ENCODE results near the gene IL1R2. TPM values are rescaled to one million over a fixed set of nuclear protein-coding genes. Genes with fewer than 3 reads are reported as not detected.

Gene IL1R2
- total and polyA plus RNA-seq, 2 of the 8 experiments (the other 6 are each of a cell fraction or from before 2014, with no cell fraction given) = 0.06 TPM; not detected in 1

DNA sequence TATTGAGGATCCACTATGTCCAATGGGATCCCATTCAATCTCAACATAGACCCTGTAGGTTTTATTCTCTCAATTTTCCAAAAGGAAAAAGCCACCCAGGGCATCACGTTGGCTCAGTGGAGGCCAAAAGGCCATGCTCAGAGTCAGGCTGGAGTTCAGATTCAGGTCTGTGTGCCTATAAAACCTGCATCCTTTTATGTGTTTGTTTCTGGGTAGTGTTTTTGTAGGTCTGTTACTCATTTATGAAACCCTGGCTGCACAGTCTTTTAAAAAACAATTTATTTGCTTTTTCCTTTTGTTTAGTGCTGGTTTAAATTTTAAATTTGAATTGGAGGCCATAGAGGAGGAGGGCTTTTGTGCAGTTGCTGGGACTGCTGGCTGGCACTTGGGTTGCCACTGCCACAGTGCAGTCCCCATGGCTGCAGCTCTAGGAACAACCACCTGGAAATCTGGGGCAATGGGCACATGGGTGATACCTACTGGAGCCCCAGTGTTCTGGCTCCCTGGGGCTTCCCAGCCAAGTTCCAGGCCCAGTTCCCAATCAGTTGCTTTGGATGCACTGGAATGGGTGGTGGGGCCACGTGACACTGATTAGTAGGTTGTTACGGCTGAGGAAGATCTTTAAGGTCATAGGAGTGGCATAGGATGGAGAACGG lies 31.3 kb downstream of the IL1R2 start (continued):
- TF ChIP-seq POLR2AphosphoS5 (IDR thresholded peaks at IDR 0.05; ENCODE audit: low read depth, low read length) = no peak
- no peak for TF ChIP-seq BACH1 (IDR thresholded peaks at IDR 0.05; ENCODE audit: low read length)
- TF ChIP-seq SIRT6 (IDR thresholded peaks at IDR 0.05; ENCODE audit: low read length) = no peak
- no peak for TF ChIP-seq SIN3A (conservative IDR thresholded peaks at IDR 0.05 in 1 of 2, IDR thresholded peaks at IDR 0.05 in 1 of 2; ENCODE audit: low read depth in 1 of 2, low read length in 2 of 2)
- no peak for TF ChIP-seq CTBP2 (IDR thresholded peaks at IDR 0.05; ENCODE audit: borderline replicate concordance, insufficient read depth, insufficient read length, low read length)
